GM21447 (cell line): ENCODE results near the gene TRPM2.
"Not testable (repeated sequence)": the region's sequence is repeated elsewhere in the genome, so short reads cannot be mapped to it uniquely, and the experiment has no call there.

Experiments
- ATAC-seq: cut with Tn5 transposase; IDR thresholded peaks from one replicate; pipeline ENCODE4 v1.9.1; 2021; ENCODE audit not compliant: unreplicated experiment

The TRPM2 gene

GRCh38 chr21:44391345-44392091 is 38.1 kb downstream of the TRPM2 start:
- ATAC-seq = no peak

GRCh38 chr21:44392185-44392584 is 38.8 kb downstream of the TRPM2 start:
- ATAC-seq = no peak

DNA sequence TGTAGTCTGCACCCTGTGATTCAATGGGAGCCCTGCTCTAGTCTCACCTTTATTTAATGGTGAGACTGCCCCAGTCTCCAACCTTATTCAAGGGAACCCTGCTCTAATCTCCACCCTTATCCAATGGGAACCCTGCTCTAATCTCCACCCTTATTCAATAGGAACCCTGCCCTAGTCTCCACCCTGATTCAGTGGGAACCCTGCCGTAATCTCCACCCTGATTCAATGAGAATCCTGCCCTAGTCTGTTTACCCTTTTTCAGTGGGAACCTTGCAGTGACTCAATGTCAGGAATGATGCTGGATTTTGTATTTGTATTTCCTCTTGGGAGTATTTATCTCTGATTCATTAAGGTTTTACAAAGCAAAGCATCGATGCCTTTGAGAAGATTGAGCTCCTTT is 39.5 kb downstream of the TRPM2 start:
- no peak for ATAC-seq

- ATAC-seq = no peak
Measured at GRCh38 chr21:44394733-44395132, 41.3 kb downstream of the TRPM2 start.

DNA sequence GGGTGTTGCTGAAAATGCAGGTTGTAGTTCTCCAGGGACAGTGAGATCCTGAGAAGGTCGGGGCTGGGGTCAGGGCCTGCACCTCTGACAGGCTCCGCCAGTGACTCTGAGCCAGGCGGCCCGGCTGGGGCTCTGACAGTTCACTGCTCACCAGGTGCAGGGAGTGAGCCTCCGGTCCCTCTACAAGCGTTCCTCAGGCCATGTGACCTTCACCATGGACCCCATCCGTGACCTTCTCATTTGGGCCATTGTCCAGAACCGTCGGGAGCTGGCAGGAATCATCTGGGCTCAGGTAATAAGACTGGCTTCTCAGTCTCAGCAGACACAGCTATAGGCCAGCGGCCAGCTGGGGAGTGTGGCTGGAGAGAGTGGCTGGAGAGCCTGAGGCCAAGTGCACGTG is 41.8 kb downstream of the TRPM2 start:
- ATAC-seq = no peak

DNA sequence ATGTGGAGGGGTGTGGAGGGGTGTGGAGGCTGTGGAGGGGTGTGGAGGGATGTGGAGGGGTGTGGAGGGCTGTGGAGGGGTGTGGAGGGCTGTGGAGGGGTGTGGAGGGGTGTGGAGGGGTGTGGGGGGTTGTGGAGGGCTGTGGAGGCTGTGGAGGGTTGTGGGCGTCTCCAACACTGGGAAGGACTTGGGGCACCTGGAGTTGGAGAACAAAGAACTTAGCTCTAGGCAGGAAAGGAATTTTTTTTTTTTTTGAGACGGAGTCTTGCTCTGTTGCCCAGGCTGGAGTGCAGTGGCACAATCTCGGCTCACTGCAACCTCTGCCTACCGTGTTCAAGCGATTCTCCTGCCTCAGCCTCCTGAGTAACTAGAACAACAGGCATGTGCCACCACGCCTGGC is 43.4 kb downstream of the TRPM2 start:
- ATAC-seq = not testable (repeated sequence)

GRCh38 chr21:44397431-44398031 is 44.1 kb downstream of the TRPM2 start:
- ATAC-seq = no peak

DNA sequence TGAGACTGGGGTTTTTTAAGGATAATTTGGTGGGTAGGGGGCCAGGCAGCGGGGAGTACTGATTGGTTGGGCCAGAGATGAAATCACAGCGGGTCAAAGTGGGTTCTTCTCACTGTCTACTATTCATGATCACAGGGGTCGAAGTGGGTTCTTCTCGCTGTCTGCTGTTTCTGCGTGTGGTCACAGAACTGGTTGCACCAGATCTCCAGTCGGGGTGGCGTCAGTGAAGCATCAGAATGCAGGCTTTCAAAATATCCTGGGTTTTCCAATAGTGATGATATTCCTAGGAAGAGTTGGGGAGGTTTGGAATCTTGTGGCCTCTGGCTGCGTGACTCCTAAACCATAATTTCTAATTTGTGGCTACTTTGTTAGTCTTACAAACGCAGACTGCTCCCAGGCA is 45.1 kb downstream of the TRPM2 start:
- no peak for ATAC-seq

- ATAC-seq = no peak
Measured at GRCh38 chr21:44399151-44399954, 45.9 kb downstream of the TRPM2 start.

DNA sequence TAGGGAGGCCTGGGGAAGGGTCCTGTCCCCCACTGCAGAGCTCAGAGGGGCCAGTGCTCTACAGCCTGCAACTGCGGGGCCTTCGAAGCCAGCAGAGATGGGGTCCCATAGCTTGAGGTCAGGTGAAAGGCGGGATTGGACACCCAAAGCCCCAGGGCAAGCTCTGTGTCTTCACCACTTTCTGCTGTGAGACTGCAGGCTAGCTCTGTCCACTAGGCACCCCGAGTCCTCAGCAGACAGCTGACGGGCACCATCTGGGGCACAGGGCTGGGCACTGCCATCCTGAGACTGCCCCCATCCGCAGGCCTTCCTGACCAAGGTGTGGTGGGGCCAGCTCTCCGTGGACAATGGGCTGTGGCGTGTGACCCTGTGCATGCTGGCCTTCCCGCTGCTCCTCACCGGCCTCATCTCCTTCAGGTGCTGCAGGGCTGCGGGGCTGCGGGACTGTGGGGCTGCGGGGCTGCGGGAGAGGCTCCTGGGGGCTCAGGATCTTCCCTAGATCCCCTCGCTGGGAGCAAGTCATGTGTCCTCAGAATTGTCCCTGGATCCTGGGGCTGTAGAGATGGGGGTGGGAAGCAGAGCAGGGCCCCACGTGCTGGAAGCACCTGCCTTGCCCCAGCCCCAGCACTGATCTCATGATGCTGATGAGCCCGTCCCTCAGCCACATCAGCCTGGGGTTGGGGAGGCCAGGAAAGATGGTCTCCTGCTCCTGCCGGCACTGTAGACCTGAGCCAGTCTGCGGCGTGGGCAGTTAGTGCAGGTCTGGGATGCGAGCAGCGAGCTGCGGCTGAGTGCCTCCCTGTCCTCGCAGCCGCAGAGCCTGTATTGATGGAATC is 46.8 kb downstream of the TRPM2 start:
- ATAC-seq = no peak

DNA sequence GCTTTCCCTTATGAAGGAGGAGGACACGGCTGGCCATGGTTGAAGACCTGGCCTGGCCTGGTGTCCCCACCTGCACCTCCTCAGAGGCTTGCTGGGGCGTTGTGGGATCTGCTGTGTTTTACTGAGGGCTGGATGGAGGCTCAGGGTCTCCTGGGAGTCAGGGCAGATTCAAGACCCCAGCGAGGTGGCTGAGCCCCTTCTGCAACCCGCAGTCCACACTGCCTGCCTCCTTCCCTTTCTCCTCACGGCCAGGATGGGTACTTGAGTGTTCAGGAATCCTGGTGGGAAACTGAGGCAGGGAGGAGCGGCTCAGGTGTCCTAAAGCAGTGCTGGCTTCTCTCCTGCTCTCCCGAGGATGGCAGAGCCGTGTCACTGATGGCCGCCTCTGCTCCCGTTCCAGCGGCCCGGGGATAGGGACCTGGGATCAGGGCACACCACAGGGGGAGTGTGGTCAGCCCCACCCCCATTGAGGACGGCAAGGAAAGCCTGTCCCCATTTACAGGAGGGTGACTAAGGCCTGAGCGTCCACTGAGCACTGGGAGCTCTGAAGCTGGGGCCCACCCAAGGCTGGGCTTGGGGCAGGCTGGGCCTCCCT is 47.5 kb downstream of the TRPM2 start:
- no peak for ATAC-seq

- no peak for ATAC-seq
Measured at GRCh38 chr21:44401386-44402160, 48.2 kb downstream of the TRPM2 start.

GRCh38 chr21:44402323-44403105 is 49.1 kb downstream of the TRPM2 start:
- no peak for ATAC-seq

GRCh38 chr21:44403106-44404020 is 49.9 kb downstream of the TRPM2 start:
- ATAC-seq = no peak

- ATAC-seq = not testable (repeated sequence)
Measured at GRCh38 chr21:44404482-44404881, 51.1 kb downstream of the TRPM2 start.

GRCh38 chr21:44405091-44405947 is 51.9 kb downstream of the TRPM2 start:
- no peak for ATAC-seq
